Measurements from ENCODE around the gene FBRS.

DNA sequence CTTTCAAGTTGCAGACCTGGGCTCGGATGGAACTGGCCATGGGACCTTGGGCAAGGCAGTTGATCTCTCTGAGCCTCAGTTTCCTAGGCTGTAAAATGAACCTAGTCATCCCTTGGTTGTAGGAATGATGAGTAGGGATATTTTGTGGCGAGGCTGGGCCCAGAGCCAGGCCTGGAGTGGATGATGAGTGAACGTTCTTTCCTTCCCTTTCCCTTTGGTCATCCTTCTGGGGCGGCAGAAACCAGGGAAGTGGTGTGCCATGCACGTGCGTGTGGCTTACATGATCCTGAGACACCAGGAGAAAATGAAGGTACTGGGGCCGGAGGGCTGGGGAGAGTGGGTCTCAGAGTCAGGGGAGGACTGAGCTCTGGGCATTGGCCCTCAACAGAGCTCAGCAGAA lies 8.4 kb downstream of the FBRS start:
- TF ChIP-seq, protein P1, sequence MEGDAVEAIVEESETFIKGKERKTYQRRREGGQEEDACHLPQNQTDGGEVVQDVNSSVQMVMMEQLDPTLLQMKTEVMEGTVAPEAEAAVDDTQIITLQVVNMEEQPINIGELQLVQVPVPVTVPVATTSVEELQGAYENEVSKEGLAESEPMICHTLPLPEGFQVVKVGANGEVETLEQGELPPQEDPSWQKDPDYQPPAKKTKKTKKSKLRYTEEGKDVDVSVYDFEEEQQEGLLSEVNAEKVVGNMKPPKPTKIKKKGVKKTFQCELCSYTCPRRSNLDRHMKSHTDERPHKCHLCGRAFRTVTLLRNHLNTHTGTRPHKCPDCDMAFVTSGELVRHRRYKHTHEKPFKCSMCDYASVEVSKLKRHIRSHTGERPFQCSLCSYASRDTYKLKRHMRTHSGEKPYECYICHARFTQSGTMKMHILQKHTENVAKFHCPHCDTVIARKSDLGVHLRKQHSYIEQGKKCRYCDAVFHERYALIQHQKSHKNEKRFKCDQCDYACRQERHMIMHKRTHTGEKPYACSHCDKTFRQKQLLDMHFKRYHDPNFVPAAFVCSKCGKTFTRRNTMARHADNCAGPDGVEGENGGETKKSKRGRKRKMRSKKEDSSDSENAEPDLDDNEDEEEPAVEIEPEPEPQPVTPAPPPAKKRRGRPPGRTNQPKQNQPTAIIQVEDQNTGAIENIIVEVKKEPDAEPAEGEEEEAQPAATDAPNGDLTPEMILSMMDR (IDR thresholded peaks at IDR 0.05) = no peak
- TF ChIP-seq EP300 (IDR thresholded peaks at IDR 0.05) = no peak
- no peak for TF ChIP-seq POLR2A (IDR thresholded peaks at IDR 0.05)
